ENCODE data around the gene RPL13. TPM values are rescaled to one million over a fixed set of nuclear protein-coding genes. Genes with fewer than 3 reads are reported as not detected.

The RPL13 gene
- total and polyA plus RNA-seq, 2 of the 13 experiments (the other 11 are each of a cell fraction or from before 2014, with no cell fraction given): 2,988 to 4,411 TPM

GRCh38 chr16:89613231-89613953 lies 52.9 kb downstream of the RPL13 start, which contains the start of gene DPEP1:
Gene DPEP1, plus strand, starts transcription at chr16:89613642. Its CDS starts 16,769 bp downstream, at chr16:89630411.
- H3K27me3 ChIP-seq (ENCODE audit: control insufficient read depth in 1 of 2, insufficient read depth in 2 of 2, low read length in 2 of 2): peaks cover 5 to 22% of the 10 kb centered on the region in 2 experiments; a peak in 3 of 5 replicates
- FAIRE-seq: no peak
- in situ Hi-C loops (cut with HindIII; ENCODE audit: extremely low pct_ligation_motif_present, low pct_unique_long_range_greater_than_20kb): no loop called here
- no peaks in the 10 kb centered on the region for H3K79me2 ChIP-seq (ENCODE audit: insufficient read depth, low read length)
- TF ChIP-seq MXI1 (IDR thresholded peaks at IDR 0.05; ENCODE audit: borderline replicate concordance, low read depth, low read length) (no peak), ZNF263 (CRISPR knock-in tag; IDR thresholded peaks at IDR 0.05) (peak; percentile 85)
- no peaks in the 10 kb centered on the region for H4K20me1 ChIP-seq (ENCODE audit: insufficient read depth, low read length)
- no peak within 1 kb of the TSS for H3K27ac ChIP-seq (ENCODE audit: extremely low read length, insufficient read depth, low read length)
- no TSS peak for BruUV-seq (replicated peaks)
- H3K9ac ChIP-seq (ENCODE audit: insufficient read depth, low read depth, low read length): no peak within 1 kb of the TSS
- intact Hi-C loops (cut with micrococcal nuclease; ENCODE audit: unreplicated experiment): no loop called here
- no peaks in the 10 kb centered on the region for H3K36me3 ChIP-seq (replicated peaks in 1 of 2; ENCODE audit: control insufficient read depth in 1 of 2, insufficient read depth in 2 of 2, low read length in 2 of 2)
- WGBS (ENCODE audit: low lambda C conversion rate): 61% methylated on average over 19 of the region's 19 CpGs
- peak; percentile 19; the same call in 2 of the 3 replicates for ATAC-seq
- DNase-seq (ENCODE audit: low spot score): no peak
- ChIA-PET CTCF (ENCODE audit: low intra/inter-chr PET ratio, low total read pairs) (interaction anchor here (1.2 kb wide), 1 partner anchor 28 kb away, joined by 4 read pairs; no protein-coding TSS in a partner anchor), POLR2A (no interaction called here)
- no peaks in the 10 kb centered on the region for H3K9me3 ChIP-seq (ENCODE audit: low read length)
- H3K4me3 ChIP-seq (replicated peaks in 1 of 3; ENCODE audit: insufficient read depth in 1 of 3, low read depth in 2 of 3, low read length in 3 of 3): no peak within 1 kb of the TSS
- peaks cover 44% of the 10 kb centered on the region for H3K4me1 ChIP-seq (ENCODE audit: insufficient read depth, low read length)
- no peak within 1 kb of the TSS for H2AFZ ChIP-seq (ENCODE audit: low read length)
- no peak within 1 kb of the TSS for H3K4me2 ChIP-seq (ENCODE audit: low read depth, low read length)

- no peak; the same call in 2 of the 3 replicates for ATAC-seq
- in situ Hi-C loops (cut with HindIII; ENCODE audit: extremely low pct_ligation_motif_present, low pct_unique_long_range_greater_than_20kb): no loop called here
- Histone ChIP-seq H3K4me3 (replicated peaks in 1 of 3; ENCODE audit: insufficient read depth in 1 of 3, low read depth in 2 of 3, low read length in 3 of 3) (no peak overlapping the region), H3K4me2 (ENCODE audit: low read depth, low read length) (no peak overlapping the region), H3K9me3 (ENCODE audit: low read length) (no peaks in the 10 kb centered on the region), H3K27me3 (ENCODE audit: control insufficient read depth in 1 of 2, insufficient read depth in 2 of 2, low read length in 2 of 2) (peaks cover 5 to 20% of the 10 kb centered on the region in 2 experiments; a peak in 2 of 5 replicates), H4K20me1 (ENCODE audit: insufficient read depth, low read length) (no peaks in the 10 kb centered on the region), H3K36me3 (replicated peaks in 1 of 2; ENCODE audit: control insufficient read depth in 1 of 2, insufficient read depth in 2 of 2, low read length in 2 of 2) (no peaks in the 10 kb centered on the region), H3K27ac (ENCODE audit: extremely low read length, insufficient read depth, low read length) (no peak overlapping the region), H3K9ac (ENCODE audit: insufficient read depth, low read depth, low read length) (no peak overlapping the region), H3K79me2 (ENCODE audit: insufficient read depth, low read length) (no peaks in the 10 kb centered on the region), H2AFZ (ENCODE audit: low read length) (no peak overlapping the region), H3K4me1 (ENCODE audit: insufficient read depth, low read length) (peaks cover 40% of the 10 kb centered on the region)
- POLR2A ChIA-PET: no interaction called here
- BruUV-seq (replicated peaks): no TSS peak
- 77% methylated on average over 20 of the region's 22 CpGs for WGBS (ENCODE audit: low lambda C conversion rate)
- no peak for DNase-seq (ENCODE audit: low spot score)
- CTCF ChIA-PET (ENCODE audit: low intra/inter-chr PET ratio, low total read pairs): no interaction called here
- FAIRE-seq: no peak
- intact Hi-C loops (cut with micrococcal nuclease; ENCODE audit: unreplicated experiment): no loop called here
- TF ChIP-seq SOX13 (IDR thresholded peaks at IDR 0.05): no peak
- TF ChIP-seq SOX13 (CRISPR knock-in tag; conservative IDR thresholded peaks at IDR 0.05 in 1 of 2, IDR thresholded peaks at IDR 0.05 in 1 of 2): no peak
- TF ChIP-seq HDAC6 (IDR thresholded peaks at IDR 0.05; ENCODE audit: low read depth, low read length): no peak
- no peak for TF ChIP-seq FIP1L1 (IDR thresholded peaks at IDR 0.05; ENCODE audit: borderline replicate concordance, insufficient read depth, low read depth, low read length)
- no peak for TF ChIP-seq ZNF143 (CRISPR knock-in tag; IDR thresholded peaks at IDR 0.05)
- no peak for TF ChIP-seq THAP9 (CRISPR knock-in tag; IDR thresholded peaks at IDR 0.05; ENCODE audit: borderline replicate concordance)
- TF ChIP-seq ZNF660 (CRISPR knock-in tag; IDR thresholded peaks at IDR 0.05; ENCODE audit: borderline replicate concordance, low read depth): no peak
- no peak for TF ChIP-seq RBAK (CRISPR knock-in tag; IDR thresholded peaks at IDR 0.05)
- TF ChIP-seq CBX5 (CRISPR knock-in tag; IDR thresholded peaks at IDR 0.05; ENCODE audit: borderline replicate concordance): no peak
- TF ChIP-seq ZNF674 (CRISPR knock-in tag; IDR thresholded peaks at IDR 0.05; ENCODE audit: low read depth): no peak
- no peak for TF ChIP-seq FOXK2 (IDR thresholded peaks at IDR 0.05)
- TF ChIP-seq ARNT (IDR thresholded peaks at IDR 0.05): no peak
- no peak for TF ChIP-seq CREB1 (IDR thresholded peaks at IDR 0.05)
- TF ChIP-seq CREB1 (CRISPR knock-in tag; IDR thresholded peaks at IDR 0.05): no peak
- TF ChIP-seq ZSCAN20 (CRISPR knock-in tag; IDR thresholded peaks at IDR 0.05; ENCODE audit: borderline replicate concordance): no peak
Measured at GRCh38 chr16:89613954-89614459, 53.5 kb downstream of the RPL13 start.
